Measurements from ENCODE around the gene CEP164. TPM values are rescaled to one million over a fixed set of nuclear protein-coding genes. Genes with fewer than 3 reads are reported as not detected.

Gene CEP164
- polyA plus RNA-seq, 1 of the 3 experiments (the other 2 are of a cell fraction): 27.7 TPM

DNA sequence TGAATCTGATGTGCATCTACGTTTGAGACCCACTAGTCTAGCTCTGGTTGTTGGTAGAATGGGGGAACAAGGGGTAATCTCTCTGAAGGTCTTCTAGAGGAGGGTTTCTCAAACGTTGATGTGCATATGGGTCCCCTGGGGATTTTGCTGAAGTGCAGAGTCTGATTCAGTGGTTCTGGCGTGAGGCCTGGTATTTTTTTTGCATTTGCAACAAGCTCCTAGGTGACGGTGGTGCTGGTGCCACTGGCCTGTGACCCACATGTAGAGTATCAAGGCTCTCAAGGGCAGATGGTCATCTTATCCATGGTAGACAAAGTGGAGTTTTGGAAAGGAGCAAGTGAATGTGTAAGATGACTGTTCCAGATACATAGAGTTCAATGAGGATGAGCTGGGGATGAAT, 97.1 kb downstream of the CEP164 start (continued):
- TF ChIP-seq, protein P1, sequence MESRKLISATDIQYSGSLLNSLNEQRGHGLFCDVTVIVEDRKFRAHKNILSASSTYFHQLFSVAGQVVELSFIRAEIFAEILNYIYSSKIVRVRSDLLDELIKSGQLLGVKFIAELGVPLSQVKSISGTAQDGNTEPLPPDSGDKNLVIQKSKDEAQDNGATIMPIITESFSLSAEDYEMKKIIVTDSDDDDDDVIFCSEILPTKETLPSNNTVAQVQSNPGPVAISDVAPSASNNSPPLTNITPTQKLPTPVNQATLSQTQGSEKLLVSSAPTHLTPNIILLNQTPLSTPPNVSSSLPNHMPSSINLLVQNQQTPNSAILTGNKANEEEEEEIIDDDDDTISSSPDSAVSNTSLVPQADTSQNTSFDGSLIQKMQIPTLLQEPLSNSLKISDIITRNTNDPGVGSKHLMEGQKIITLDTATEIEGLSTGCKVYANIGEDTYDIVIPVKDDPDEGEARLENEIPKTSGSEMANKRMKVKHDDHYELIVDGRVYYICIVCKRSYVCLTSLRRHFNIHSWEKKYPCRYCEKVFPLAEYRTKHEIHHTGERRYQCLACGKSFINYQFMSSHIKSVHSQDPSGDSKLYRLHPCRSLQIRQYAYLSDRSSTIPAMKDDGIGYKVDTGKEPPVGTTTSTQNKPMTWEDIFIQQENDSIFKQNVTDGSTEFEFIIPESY (IDR thresholded peaks at IDR 0.05; ENCODE audit: borderline replicate concordance, low read depth): no peak
- TF ChIP-seq RCOR1 (IDR thresholded peaks at IDR 0.05; ENCODE audit: low read length) (no peak), YY1 (IDR thresholded peaks at IDR 0.05; ENCODE audit: low read depth) (no peak), SMC3 (IDR thresholded peaks at IDR 0.05; ENCODE audit: low read depth, low read length) (no peak), JUND (IDR thresholded peaks at IDR 0.05) (no peak), FOXJ3 (CRISPR knock-in tag; IDR thresholded peaks at IDR 0.05) (no peak)
- TF ChIP-seq, protein P2, sequence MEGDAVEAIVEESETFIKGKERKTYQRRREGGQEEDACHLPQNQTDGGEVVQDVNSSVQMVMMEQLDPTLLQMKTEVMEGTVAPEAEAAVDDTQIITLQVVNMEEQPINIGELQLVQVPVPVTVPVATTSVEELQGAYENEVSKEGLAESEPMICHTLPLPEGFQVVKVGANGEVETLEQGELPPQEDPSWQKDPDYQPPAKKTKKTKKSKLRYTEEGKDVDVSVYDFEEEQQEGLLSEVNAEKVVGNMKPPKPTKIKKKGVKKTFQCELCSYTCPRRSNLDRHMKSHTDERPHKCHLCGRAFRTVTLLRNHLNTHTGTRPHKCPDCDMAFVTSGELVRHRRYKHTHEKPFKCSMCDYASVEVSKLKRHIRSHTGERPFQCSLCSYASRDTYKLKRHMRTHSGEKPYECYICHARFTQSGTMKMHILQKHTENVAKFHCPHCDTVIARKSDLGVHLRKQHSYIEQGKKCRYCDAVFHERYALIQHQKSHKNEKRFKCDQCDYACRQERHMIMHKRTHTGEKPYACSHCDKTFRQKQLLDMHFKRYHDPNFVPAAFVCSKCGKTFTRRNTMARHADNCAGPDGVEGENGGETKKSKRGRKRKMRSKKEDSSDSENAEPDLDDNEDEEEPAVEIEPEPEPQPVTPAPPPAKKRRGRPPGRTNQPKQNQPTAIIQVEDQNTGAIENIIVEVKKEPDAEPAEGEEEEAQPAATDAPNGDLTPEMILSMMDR (IDR thresholded peaks at IDR 0.05): no peak

DNA sequence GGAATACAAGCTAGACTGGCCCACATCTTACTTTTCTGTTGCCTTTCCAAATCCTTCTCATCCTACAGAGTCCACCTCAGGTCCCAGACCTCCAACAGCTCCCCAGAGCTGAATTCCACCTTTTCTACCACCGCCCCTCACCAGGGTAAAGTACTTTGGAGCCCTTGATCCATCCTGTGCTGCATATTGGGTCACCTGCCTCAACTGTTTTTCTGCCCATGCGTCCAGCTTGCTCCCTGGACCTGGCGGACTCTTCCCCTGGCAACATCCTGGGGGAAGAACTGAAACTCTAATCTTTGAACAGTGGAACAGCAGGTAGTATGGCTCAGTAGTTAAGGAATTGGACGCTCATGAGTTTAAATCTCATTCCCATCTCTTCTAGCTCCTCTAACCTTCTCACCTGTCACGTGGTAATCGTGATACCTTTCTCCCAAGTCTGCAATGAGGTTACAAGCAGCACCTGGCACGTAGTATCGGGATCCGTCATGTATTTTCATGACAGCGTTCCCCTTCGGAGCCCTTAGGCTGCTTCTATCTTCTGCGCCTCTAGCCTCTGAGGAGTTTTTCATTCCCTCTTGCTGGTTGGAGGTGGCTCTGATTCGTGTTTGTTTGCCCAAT, 98.1 kb downstream of the CEP164 start:
- 50% methylated on average over 13 of the region's 13 CpGs for WGBS (ENCODE audit: low lambda C conversion rate)
- no peak for DNase-seq
- Histone ChIP-seq H3K4me2 (no peak overlapping the region), H3F3A (replicated peaks; ENCODE audit: insufficient read depth) (no peaks in the 10 kb centered on the region), H3K9me2 (no peaks in the 10 kb centered on the region), H3K9ac (no peak overlapping the region), H3K4me1 (ENCODE audit: control insufficient read depth in 1 of 2, insufficient read depth in 2 of 2, low read depth in 1 of 2, low read length in 1 of 2) (peaks cover 0 to 10% of the 10 kb centered on the region in 2 experiments; a peak in 1 of 4 replicates), H3K4me3 (ENCODE audit: low read depth in 2 of 2, low read length in 1 of 2) (peak overlapping the region in 1 of 2 experiments; percentile 31; a peak in 1 of 4 replicates), H3K36me3 (replicated peaks in 1 of 2; ENCODE audit: control insufficient read depth in 1 of 2, insufficient read depth in 2 of 2, low read length in 1 of 2) (no peaks in the 10 kb centered on the region), H3K27me3 (ENCODE audit: insufficient read depth) (no peaks in the 10 kb centered on the region), H3K9me3 (no peaks in the 10 kb centered on the region), H3K79me2 (ENCODE audit: insufficient read depth) (no peaks in the 10 kb centered on the region), H4K20me1 (ENCODE audit: insufficient read depth) (no peaks in the 10 kb centered on the region), H3K27ac (ENCODE audit: low read depth in 2 of 2, low read length in 1 of 2) (no peak overlapping the region), H2AFZ (ENCODE audit: low read depth) (no peak overlapping the region)
- ChIA-PET POLR2A (interaction anchor here (1.2 to 1.6 kb wide), 3 partner anchors 64 to 391 kb away, joined by 3 to 9 read pairs (median 5); no protein-coding TSS in a partner anchor), CTCF (interaction anchor here (0.6 to 16.8 kb wide), 128 partner anchors 9 to 667 kb away, joined by 3 to 449 read pairs (median 5); partner anchors contain the start of genes CEP164, DSCAML1 and FXYD2)
- TF ChIP-seq CHD2 (IDR thresholded peaks at IDR 0.05; ENCODE audit: low read length, partially characterized antibody) (no peak), FOXM1 (IDR thresholded peaks at IDR 0.05; ENCODE audit: low read depth) (no peak), MEF2A (IDR thresholded peaks at IDR 0.05; ENCODE audit: borderline replicate concordance, low read depth) (no peak), EZH2phosphoT487 (IDR thresholded peaks at IDR 0.05; ENCODE audit: borderline replicate concordance, low read depth) (no peak), SIN3A (IDR thresholded peaks at IDR 0.05; ENCODE audit: borderline replicate concordance, low read depth, low read length) (no peak), POLR2AphosphoS5 (IDR thresholded peaks at IDR 0.05; ENCODE audit: low read depth, low read length) (no peak), RCOR1 (IDR thresholded peaks at IDR 0.05; ENCODE audit: low read length) (no peak), FOXJ3 (CRISPR knock-in tag; IDR thresholded peaks at IDR 0.05) (no peak), MXI1 (IDR thresholded peaks at IDR 0.05; ENCODE audit: low read depth, low read length) (no peak), GABPA (IDR thresholded peaks at IDR 0.05; ENCODE audit: low read depth) (no peak), TEAD4 (IDR thresholded peaks at IDR 0.05; ENCODE audit: borderline replicate concordance, insufficient read depth) (no peak), RAD21 (IDR thresholded peaks at IDR 0.05; ENCODE audit: low read length) (no peak), RFX5 (IDR thresholded peaks at IDR 0.05; ENCODE audit: low read length) (no peak), NRF1 (IDR thresholded peaks at IDR 0.05; ENCODE audit: low read depth, low read length) (no peak)
- TF ChIP-seq, protein P3, sequence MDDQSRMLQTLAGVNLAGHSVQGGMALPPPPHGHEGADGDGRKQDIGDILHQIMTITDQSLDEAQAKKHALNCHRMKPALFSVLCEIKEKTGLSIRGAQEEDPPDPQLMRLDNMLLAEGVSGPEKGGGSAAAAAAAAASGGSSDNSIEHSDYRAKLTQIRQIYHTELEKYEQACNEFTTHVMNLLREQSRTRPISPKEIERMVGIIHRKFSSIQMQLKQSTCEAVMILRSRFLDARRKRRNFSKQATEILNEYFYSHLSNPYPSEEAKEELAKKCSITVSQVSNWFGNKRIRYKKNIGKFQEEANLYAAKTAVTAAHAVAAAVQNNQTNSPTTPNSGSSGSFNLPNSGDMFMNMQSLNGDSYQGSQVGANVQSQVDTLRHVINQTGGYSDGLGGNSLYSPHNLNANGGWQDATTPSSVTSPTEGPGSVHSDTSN (IDR thresholded peaks at IDR 0.05): no peak
- TF ChIP-seq, protein P4, sequence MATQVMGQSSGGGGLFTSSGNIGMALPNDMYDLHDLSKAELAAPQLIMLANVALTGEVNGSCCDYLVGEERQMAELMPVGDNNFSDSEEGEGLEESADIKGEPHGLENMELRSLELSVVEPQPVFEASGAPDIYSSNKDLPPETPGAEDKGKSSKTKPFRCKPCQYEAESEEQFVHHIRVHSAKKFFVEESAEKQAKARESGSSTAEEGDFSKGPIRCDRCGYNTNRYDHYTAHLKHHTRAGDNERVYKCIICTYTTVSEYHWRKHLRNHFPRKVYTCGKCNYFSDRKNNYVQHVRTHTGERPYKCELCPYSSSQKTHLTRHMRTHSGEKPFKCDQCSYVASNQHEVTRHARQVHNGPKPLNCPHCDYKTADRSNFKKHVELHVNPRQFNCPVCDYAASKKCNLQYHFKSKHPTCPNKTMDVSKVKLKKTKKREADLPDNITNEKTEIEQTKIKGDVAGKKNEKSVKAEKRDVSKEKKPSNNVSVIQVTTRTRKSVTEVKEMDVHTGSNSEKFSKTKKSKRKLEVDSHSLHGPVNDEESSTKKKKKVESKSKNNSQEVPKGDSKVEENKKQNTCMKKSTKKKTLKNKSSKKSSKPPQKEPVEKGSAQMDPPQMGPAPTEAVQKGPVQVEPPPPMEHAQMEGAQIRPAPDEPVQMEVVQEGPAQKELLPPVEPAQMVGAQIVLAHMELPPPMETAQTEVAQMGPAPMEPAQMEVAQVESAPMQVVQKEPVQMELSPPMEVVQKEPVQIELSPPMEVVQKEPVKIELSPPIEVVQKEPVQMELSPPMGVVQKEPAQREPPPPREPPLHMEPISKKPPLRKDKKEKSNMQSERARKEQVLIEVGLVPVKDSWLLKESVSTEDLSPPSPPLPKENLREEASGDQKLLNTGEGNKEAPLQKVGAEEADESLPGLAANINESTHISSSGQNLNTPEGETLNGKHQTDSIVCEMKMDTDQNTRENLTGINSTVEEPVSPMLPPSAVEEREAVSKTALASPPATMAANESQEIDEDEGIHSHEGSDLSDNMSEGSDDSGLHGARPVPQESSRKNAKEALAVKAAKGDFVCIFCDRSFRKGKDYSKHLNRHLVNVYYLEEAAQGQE (IDR thresholded peaks at IDR 0.05; ENCODE audit: low read depth, low read length): no peak
- TF ChIP-seq, protein P5, sequence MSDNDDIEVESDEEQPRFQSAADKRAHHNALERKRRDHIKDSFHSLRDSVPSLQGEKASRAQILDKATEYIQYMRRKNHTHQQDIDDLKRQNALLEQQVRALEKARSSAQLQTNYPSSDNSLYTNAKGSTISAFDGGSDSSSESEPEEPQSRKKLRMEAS (IDR thresholded peaks at IDR 0.05; ENCODE audit: low read depth): no peak
